B cell (primary cell): Measurements from ENCODE around the gene DFFA. TPM values are rescaled to one million over a fixed set of nuclear protein-coding genes. Genes with fewer than 3 reads are reported as not detected.

Experiments used
- ATAC-seq: fragments of 200-7000 bp; cut with Tn5 transposase; one replicate; pipeline ENCODE4 v1.10.0; 2021; ENCODE audit warnings: low read depth, mild to moderate bottlenecking, moderate number of reproducible peaks, moderate library complexity
- CTCF ChIA-PET: fragments of 350-600 bp; sonication (Branson Sonifier 250); formaldehyde crosslinking; loops from one replicate; lab custom pipeline; 2021; ENCODE audit warnings: antibody characterized with exemption, inconsistent platforms; lab: Charles Lee
- POLR2A ChIA-PET: fragments of 350-600 bp; sonication (Branson Sonifier 250); formaldehyde crosslinking; loops from one replicate; lab custom pipeline; 2021; ENCODE audit warnings: antibody characterized with exemption; lab: Charles Lee
- DNase-seq: peaks from one replicate; pipeline ENCODE4 v3.0.0; 2013
- H2AFZ ChIP-seq: 2 replicates; pipeline ENCODE4 v1.6.1; 2012; ENCODE audit warnings: mild to moderate bottlenecking, low read depth, low read length; ENCODE audit not compliant: insufficient read depth, poor library complexity, severe bottlenecking
- H3K27ac ChIP-seq, 2 donors: 1 replicate in 1 of 2; 2 replicates in 1 of 2; pipeline ENCODE4 v1.5.1; 2012 to 2013; ENCODE audit warnings: low read length in 2 of 2, mild to moderate bottlenecking in 2 of 2, moderate library complexity in 1 of 2
- H3K27me3 ChIP-seq, 4 experiments: fragments of 200-600 bp in 1 of 4; sonication (generic) in 1 of 4; replicated peaks in 1 of 4; 1 replicate in 2 of 4; 2 replicates in 2 of 4; pipeline versions ENCODE4 v1.6.1 to v1.7.0; 2013 to 2016; ENCODE audit warnings: low read length in 3 of 4, mild to moderate bottlenecking in 2 of 4, mixed read lengths in 1 of 4, moderate library complexity in 1 of 4; ENCODE audit not compliant: insufficient read depth in 4 of 4, control insufficient read depth in 3 of 4; ENCODE audit errors: control extremely low read depth in 1 of 4
- H3K36me3 ChIP-seq, 2 experiments: replicated peaks in 1 of 2; 1 replicate in 1 of 2; 2 replicates in 1 of 2; pipeline versions ENCODE4 v1.6.1 to v1.7.1; 2013; ENCODE audit warnings: low read length in 1 of 2; ENCODE audit not compliant: insufficient read depth in 2 of 2, control insufficient read depth in 1 of 2; ENCODE audit errors: control extremely low read depth in 1 of 2, extremely low read depth in 1 of 2
- H3K4me1 ChIP-seq, 2 donors: fragments of 200-600 bp in 1 of 2; sonication (generic) in 1 of 2; 1 replicate in 1 of 2; 2 replicates in 1 of 2; pipeline versions ENCODE4 v1.5.1 to v1.6.1; 2013 to 2017; ENCODE audit warnings: low read length in 2 of 2; ENCODE audit not compliant: control insufficient read depth in 2 of 2, insufficient read depth in 2 of 2
- H3K4me2 ChIP-seq: replicated peaks from 2 replicates; pipeline ENCODE3; 2012; ENCODE audit warnings: mild to moderate bottlenecking, low read depth, low read length; ENCODE audit not compliant: poor library complexity, severe bottlenecking
- H3K4me3 ChIP-seq, 5 experiments: fragments of 200-600 bp in 1 of 5; sonication (generic) in 1 of 5; 1 replicate in 3 of 5; 2 replicates in 2 of 5; pipeline versions ENCODE4 v1.5.1 to v1.7.0; 2011 to 2016; ENCODE audit warnings: low read length in 4 of 5, mild to moderate bottlenecking in 4 of 5, low read depth in 2 of 5, control low read depth in 1 of 5, moderate library complexity in 1 of 5; ENCODE audit not compliant: insufficient read depth in 1 of 5; ENCODE audit errors: control extremely low read depth in 1 of 5, extremely low read depth in 1 of 5
- H3K79me2 ChIP-seq: fragments of 200-600 bp; sonication (generic); one replicate; pipeline ENCODE4 v1.6.0; 2016; ENCODE audit warnings: low read length; ENCODE audit not compliant: control insufficient read depth, insufficient read depth
- H3K9ac ChIP-seq: fragments of 200-600 bp; sonication (generic); 2 replicates; pipeline ENCODE4 v1.6.1; 2017; ENCODE audit warnings: mild to moderate bottlenecking, low read length, moderate library complexity
- H3K9me3 ChIP-seq, 3 donors: one replicate each; pipeline versions ENCODE4 v1.6.1 to v1.7.1; 2013; ENCODE audit warnings: low read length in 2 of 3; ENCODE audit not compliant: control insufficient read depth in 2 of 3, insufficient read depth in 1 of 3; ENCODE audit errors: control extremely low read depth in 1 of 3
- H4K20me1 ChIP-seq: 2 replicates; pipeline ENCODE4 v1.6.0; 2012; ENCODE audit warnings: mild to moderate bottlenecking, low read length; ENCODE audit not compliant: insufficient read depth, control insufficient read depth, poor library complexity, severe bottlenecking
- H3K27ac Mint-ChIP-seq: one replicate; pipeline ENCODE4 v1.8.0; 2021; ENCODE audit warnings: mixed read lengths
- H3K27me3 Mint-ChIP-seq: one replicate; pipeline ENCODE4 v1.8.0; 2021; ENCODE audit warnings: mixed read lengths
- H3K4me1 Mint-ChIP-seq: one replicate; pipeline ENCODE4 v1.8.0; 2021; ENCODE audit warnings: mixed read lengths
- H3K4me3 Mint-ChIP-seq: one replicate; pipeline ENCODE4 v1.8.0; 2021; ENCODE audit warnings: mixed read lengths
- H3K9me3 Mint-ChIP-seq: one replicate; pipeline ENCODE4 v1.8.0; 2022; ENCODE audit warnings: mixed read lengths; ENCODE audit not compliant: insufficient read depth
- EZH2 ChIP-seq: IDR thresholded peaks from 2 replicates; pipeline ENCODE4 v1.6.1; 2012; ENCODE audit warnings: borderline replicate concordance, low read depth, mild to moderate bottlenecking, moderate library complexity, low read length; ENCODE audit not compliant: insufficient read depth, poor library complexity, severe bottlenecking
- WGBS: methylation state at CpG from one replicate; pipeline ENCODE4 v1.1.5; 2013; ENCODE audit warnings: missing lambda C conversion rate; ENCODE audit not compliant: insufficient coverage; 5-methylcytosine and 5-hydroxymethylcytosine counted together
- intact Hi-C: fragments of 100-400 bp; cut with micrococcal nuclease; formaldehyde crosslinking; loops from one replicate; pipeline ENCODE4 v1.10.0; 2022
- polyA plus RNA-seq: library from polyadenylated mRNA; depleted of rRNA; stranded (reverse); fragments of >200 nt; gene quantifications from 2 replicates; pipeline ENCODE4 v1.2.3, GENCODE V29; 2012
- total RNA-seq, 2 donors: library from RNA; stranded (reverse); fragments of 120-200 nt in 1 of 2; gene quantifications; 1 replicate in 1 of 2; 2 replicates in 1 of 2; pipeline versions ENCODE4 v1.2.3 to v1.2.4, GENCODE V29; 2013 to 2022
- TF ChIP-seq, protein P1 (sequence below): fragments of 200-600 bp; IDR thresholded peaks from one replicate; pipeline ENCODE4 v1.8.0; 2022; ENCODE audit warnings: antibody characterized with exemption, mild to moderate bottlenecking

Gene DFFA
- total and polyA plus RNA-seq, 2 donors (not counting 1 experiment from before 2014, with no cell fraction given) = 12.0 to 30.7 TPM

DNA sequence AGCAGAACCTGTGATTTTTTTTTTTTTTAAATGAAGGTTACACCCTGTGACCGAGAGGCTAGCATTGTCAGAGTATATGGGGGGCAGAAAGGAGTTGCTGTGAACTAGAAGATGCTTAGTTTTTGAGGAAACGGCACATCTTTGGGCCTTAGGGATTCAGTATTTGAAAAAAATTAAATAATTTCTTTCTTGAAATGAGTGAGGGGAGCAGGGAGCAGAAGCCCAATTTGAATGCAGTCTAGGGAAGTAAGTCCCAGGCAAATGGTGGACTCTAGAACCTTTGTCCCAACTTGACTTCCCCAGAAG lies 45.3 kb upstream of the DFFA start:
- Histone ChIP-seq H3K36me3 (peaks cover 0 to 11% of the 10 kb centered on the region in 2 experiments), H3K4me2 (no peak overlapping the region), H3K27me3 (no peaks in the 10 kb centered on the region), H3K9me3 (no peaks in the 10 kb centered on the region), H4K20me1 (peaks cover 74% of the 10 kb centered on the region), H3K79me2 (peaks cover 81% of the 10 kb centered on the region), H3K4me1 (peaks cover 4 to 7% of the 10 kb centered on the region in 2 donors), H3K9ac (no peak overlapping the region), H2AFZ (no peak overlapping the region), H3K27ac (no peak overlapping the region), H3K4me3 (no peak overlapping the region)
- TF ChIP-seq, protein P1, sequence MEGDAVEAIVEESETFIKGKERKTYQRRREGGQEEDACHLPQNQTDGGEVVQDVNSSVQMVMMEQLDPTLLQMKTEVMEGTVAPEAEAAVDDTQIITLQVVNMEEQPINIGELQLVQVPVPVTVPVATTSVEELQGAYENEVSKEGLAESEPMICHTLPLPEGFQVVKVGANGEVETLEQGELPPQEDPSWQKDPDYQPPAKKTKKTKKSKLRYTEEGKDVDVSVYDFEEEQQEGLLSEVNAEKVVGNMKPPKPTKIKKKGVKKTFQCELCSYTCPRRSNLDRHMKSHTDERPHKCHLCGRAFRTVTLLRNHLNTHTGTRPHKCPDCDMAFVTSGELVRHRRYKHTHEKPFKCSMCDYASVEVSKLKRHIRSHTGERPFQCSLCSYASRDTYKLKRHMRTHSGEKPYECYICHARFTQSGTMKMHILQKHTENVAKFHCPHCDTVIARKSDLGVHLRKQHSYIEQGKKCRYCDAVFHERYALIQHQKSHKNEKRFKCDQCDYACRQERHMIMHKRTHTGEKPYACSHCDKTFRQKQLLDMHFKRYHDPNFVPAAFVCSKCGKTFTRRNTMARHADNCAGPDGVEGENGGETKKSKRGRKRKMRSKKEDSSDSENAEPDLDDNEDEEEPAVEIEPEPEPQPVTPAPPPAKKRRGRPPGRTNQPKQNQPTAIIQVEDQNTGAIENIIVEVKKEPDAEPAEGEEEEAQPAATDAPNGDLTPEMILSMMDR = no peak
- TF ChIP-seq EZH2 = no peak
- H3K4me1 Mint-ChIP-seq = peaks cover 28% of the 10 kb centered on the region
- CTCF ChIA-PET = no interaction called here
- ATAC-seq = no peak
- POLR2A ChIA-PET = no interaction called here
- intact Hi-C loops = no loop called here
- WGBS = 93% methylated on average over 2 of the region's 2 CpGs
- no peak overlapping the region for H3K27ac Mint-ChIP-seq
- H3K27me3 Mint-ChIP-seq = no peaks in the 10 kb centered on the region
- H3K4me3 Mint-ChIP-seq = no peak overlapping the region
- no peak for DNase-seq
- no peaks in the 10 kb centered on the region for H3K9me3 Mint-ChIP-seq

DNA sequence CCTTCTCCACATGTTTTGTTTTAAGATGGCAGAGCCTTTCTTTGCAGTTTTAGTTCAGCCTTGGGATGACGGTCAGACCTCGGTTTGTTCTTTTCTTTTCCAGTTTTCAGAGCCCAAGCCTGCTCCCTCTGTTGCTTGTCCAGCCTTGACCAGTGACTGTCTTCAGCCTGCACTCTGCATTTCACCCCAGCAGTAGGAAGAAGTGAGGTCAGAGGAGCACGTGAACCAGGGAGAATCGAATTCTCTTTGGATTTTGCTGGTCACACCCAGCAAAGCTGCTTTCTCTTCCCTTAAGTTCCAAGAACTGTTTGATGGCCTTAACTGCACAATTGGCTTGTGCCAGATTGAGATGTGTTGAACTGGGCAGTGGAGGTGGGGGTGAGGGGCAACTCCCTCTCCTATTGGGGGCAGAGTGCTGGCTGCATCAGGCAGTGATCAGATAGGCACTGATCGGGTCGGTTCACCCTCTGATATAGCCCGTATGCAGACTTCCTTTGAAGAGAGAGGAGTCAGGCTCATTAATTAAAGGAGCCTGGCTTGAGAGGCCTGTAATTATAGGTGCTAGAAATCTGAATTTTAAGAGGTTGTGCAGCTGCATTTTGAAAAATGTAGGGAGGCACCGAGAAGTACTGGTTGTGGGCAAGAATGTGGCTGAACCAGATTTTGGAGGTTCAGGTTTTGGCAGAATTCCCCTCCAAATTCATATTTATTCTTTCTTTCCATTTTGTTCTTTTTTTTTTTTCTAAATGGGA lies 44.8 kb upstream of the DFFA start:
- peaks cover 4 to 7% of the 10 kb centered on the region in 2 donors for H3K4me1 ChIP-seq
- H3K4me1 Mint-ChIP-seq = peaks cover 30% of the 10 kb centered on the region
- H3K27ac Mint-ChIP-seq = no peak overlapping the region

More for the DNA sequence above, 44.8 kb upstream of the DFFA start:
- Mint-ChIP-seq H3K4me3 (no peak overlapping the region), H3K27me3 (no peaks in the 10 kb centered on the region), H3K9me3 (no peaks in the 10 kb centered on the region)
- ATAC-seq = no peak
- H2AFZ ChIP-seq = no peak overlapping the region
- H3K4me3 ChIP-seq = no peak overlapping the region
- POLR2A ChIA-PET = no interaction called here
- H3K36me3 ChIP-seq = peaks cover 0 to 9% of the 10 kb centered on the region in 2 experiments
- no peak for DNase-seq
- H3K27ac ChIP-seq = no peak overlapping the region
- CTCF ChIA-PET = no interaction called here
- TF ChIP-seq EZH2 = no peak
- TF ChIP-seq, protein P1 = no peak
- no peak overlapping the region for H3K9ac ChIP-seq
- WGBS = 92% methylated on average over 6 of the region's 8 CpGs
- intact Hi-C loops = no loop called here
- H3K27me3 ChIP-seq = no peaks in the 10 kb centered on the region
- no peak overlapping the region for H3K4me2 ChIP-seq
- peaks cover 86% of the 10 kb centered on the region for H3K79me2 ChIP-seq
- no peaks in the 10 kb centered on the region for H3K9me3 ChIP-seq
- peaks cover 74% of the 10 kb centered on the region for H4K20me1 ChIP-seq
